GM21737 (cell line): Measurements from ENCODE around the gene KLHL35.
"Not testable (repeated sequence)": the region's sequence is repeated elsewhere in the genome, so short reads cannot be mapped to it uniquely, and the experiment has no call there.

Source experiments
- ATAC-seq: cut with Tn5 transposase; IDR thresholded peaks from one replicate; pipeline ENCODE4 v1.9.1; 2021; ENCODE audit warnings: mild to moderate bottlenecking, moderate library complexity; ENCODE audit not compliant: unreplicated experiment

Gene KLHL35

DNA sequence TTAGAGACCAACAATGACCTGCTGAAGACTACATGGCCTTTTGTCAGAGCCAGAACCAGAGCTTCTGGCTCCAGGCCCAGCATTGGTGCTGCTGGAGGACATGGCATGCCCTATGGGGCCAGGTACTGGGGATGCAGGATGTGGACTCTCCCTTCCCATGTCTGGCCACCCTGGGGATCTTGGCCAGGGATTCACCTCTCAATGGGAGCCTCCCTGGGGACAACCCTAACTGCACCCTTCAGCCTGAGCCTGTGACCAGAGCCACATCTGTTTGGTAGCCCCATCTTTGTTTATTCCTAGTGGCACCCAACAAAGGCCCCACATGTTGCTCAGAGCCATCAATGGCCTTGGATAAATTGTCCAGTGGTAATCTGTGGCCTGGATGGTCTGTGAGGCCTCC is 5.8 kb downstream of the KLHL35 start:
- ATAC-seq = no peak

DNA sequence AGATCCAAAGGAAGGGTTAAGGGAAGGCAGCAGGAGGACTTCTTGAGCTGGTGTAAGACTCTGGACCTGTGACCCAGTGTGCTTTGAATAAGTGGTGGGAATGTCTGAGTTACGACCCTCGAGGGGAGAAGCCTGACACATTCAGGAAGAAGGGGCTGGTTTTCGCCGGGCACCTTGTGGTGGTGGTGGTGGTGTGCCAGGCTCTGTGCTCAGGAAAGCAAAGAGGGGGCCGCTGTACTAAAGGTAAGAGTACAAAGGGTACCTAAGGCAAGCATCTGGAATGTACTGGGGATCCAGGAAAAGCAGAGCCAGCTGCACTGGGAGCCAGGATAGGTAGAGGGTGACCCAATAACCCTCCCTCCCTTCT is 6.3 kb downstream of the KLHL35 start:
- ATAC-seq = no peak

DNA sequence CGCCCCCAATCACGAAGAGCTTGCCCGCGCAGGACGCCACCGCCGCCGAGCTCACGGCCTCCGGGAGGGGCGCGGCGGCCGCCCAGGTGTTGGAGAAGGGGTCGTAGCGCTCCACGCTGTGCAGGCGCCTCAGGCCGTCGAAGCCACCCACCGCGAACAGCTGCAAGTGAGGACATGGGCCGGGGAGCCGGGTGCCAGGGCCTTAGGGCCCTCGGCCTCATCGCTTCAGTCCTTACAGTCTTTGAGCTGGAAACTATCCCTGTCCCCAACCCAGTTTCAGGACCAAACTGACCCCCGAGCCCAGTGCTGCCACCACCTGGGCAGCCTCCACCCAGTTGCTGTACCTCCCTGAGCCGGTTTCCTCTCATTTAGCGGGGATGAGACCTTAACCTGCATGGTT is 7.6 kb downstream of the KLHL35 start:
- ATAC-seq = no peak

DNA sequence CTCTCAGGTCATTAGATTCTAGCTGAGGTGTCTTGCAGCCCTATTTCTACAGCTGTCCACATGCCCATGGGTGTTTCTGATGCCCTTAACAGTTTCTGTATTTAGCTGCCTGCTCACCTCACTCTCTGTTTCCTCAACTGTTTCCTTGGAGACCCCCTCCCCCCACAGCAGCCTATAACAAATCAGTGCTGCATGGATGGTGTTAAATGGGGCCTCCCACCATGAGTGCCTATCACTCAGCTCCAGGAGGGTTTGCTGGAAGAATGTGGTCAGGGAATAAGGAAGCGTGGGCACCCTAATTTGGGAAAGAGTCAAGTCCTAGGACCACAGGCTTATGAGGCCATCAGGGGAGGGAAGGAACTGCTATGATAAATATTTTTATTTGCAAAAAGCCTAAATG is 8.6 kb downstream of the KLHL35 start:
- no peak for ATAC-seq

DNA sequence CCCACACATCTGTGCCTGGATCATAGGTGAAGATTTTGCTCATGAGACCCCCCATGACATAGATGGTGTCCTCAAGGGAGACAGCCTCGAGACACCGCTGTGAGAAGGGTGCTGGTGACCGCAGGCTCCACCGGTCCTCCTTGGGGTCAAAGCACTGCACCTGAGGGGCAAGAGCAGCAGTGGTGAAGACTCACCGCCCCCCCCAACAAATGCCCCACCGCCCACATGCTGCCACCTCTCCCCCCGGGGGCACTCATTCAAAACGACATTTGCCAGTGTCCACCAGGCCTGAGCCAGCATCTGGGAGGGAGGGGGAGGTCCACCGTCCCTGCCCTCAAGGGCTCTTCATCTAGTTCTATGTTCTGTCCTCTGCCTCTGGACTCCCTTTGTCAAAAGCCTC is 9.3 kb downstream of the KLHL35 start:
- ATAC-seq = no peak

DNA sequence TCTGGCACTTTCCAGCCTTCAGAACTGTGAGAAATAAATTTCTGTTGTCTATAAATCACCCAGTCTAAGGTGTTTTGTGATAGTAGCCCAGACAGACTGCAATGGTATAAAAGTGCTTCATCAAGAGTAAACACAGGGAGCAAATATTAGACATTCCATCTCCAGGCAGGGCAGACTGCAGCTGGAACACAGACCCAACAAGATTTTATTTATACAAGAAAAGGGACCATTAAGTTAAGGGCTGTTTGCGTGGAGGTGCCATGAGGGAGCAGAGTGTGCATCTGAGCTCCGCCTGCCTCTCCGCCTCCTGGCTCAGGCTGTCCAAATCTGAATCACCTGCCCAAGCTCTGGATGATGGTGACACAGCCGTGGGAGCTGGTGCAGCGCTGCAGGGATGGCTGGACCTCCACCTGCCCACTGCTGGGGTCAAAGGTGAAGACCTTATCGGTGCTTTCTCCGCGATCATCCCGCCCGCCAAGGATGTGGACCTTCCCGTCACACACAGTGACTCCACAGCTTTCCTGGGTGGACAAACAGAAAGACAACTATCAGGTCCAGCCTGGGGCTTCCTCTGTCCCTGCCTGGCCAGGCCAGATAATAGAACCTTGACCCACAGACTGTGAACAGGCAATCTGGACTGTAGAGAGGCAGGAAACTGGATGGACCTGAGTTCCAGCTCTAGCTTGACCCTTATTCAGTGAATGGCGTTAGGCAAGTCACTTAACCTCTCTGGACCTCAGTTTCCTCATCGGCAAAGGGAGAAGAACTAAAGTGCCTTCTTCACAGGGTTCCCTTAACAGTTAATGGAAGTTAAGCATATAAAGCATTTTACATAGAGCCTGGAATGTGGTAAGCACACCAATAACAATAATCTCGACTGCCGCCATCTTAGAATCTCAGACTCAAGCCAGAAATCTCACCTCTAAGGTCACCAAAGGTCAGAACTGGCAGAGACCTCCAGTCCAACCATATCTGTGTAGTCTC is 10.5 kb downstream of the KLHL35 start:
- no peak for ATAC-seq

DNA sequence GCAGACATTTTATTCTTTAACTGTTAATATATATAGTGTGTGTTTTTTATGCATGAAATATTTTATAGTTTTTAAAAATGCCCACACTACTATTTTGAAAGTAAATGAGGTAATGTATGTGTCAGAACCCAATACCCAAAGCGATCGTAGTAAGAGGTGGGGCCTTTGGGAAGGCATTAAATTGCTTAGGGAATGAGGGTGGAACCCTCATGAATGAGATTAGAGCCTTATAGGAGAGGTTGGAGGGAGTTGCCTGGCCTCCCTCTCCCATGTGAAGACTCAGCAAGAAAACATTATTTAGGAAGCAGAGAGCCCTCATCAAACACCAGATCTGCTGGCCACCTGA is 11.1 kb downstream of the KLHL35 start:
- no peak for ATAC-seq

DNA sequence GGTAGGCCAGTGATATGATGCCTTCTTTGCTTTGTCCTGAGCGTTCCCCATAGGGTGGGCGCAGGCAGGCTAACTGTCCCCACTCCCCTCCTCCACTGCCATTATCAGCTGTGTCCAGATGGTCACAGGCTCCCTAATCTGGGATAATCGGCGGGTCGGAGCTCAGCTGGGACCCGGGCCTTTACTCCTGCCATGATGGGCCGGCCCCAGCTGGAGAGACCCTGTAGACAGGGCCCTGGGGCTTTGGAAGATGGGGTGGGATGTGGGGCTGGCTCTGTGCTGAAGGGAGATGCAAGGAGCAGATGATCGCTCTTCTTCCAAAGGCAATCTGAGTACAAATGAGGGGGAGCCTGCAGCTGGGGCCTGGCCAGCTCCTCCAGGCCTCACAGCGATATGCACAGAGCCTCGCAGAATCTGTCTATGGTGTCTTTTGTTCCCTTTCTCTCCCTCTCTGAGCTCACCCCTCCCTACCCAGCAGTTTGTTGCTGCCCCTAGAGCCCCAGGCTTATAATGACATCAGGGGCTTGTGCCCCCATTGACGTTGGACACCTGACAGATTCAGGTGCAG is 11.9 kb downstream of the KLHL35 start:
- ATAC-seq = no peak

DNA sequence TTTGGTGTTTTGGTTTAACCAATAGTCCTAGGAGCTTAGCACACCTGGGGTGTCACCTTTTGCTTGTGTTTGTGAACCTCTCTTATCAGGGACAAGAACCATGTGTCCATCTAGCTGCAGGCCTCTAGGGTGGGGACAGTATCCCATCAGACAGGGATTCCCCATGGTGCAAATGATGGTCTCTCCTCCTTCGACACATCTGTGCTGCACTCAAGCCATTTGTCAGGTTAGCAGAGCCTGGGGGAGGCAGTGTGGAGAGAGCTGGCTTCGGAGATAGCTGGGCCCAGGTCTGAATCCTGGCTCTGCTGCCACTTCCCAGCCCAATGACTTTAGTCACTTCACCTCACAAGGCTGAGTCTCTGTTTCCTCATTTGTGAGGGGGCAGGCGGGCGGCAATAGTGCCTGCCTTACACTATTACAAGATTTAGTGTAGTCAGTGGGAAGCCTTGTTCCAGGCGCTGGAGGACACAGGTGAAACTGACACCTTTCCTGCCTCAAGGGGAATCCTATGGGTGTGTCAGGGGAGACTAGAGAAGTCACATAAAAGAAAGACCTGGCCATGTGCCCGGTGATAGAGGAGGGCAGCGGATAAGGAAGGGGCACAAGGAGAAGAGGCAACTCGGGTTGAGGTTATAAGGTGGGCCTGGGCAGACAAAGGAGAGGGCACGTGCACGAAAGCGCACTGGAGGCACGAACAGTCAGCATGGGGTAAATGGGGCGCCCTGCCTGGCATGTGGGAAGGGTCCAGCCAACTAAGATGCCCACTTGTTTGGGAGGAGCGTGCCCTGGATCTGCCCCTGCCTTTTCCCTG is 12.6 kb downstream of the KLHL35 start:
- ATAC-seq = no peak

DNA sequence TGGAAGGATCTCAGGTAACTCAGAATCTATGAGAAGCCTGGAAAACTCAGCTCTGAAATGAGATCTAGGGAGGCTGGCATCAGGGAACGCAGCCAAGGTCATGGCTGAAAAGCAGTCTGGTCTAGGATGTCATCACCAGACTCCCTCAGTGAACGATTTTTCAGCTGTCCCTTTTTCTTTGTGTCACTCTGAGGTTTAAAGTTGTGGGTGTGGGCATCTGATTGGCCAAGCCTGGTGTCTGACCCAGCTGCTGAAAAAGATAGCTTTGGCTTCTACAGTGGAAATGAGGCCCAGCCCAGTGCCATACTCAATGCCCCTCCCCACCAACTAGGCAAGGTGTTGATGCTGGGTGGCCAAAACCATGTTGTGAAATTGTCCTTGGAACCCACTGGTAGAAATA is 19.1 kb downstream of the KLHL35 start:
- no peak for ATAC-seq

DNA sequence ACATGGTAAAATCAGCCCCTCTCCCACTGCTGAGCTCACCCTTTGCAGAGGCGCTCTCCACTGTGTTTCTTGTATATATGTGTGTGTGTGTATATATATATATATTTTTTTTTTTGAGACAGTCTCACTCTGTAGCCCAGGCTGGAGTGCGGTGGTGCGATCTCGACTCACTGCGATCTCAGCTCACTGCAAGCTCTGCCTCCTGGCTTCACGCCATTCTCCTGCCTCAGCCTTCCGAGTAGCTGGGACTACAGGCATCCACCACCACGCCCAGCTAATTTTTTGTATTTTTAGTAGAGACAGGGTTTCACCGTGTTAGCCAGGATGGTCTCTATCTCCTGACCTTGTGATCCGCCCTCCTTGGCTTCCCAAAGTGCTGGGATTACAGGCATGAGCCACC is 19.9 kb downstream of the KLHL35 start:
- not testable (repeated sequence) for ATAC-seq

DNA sequence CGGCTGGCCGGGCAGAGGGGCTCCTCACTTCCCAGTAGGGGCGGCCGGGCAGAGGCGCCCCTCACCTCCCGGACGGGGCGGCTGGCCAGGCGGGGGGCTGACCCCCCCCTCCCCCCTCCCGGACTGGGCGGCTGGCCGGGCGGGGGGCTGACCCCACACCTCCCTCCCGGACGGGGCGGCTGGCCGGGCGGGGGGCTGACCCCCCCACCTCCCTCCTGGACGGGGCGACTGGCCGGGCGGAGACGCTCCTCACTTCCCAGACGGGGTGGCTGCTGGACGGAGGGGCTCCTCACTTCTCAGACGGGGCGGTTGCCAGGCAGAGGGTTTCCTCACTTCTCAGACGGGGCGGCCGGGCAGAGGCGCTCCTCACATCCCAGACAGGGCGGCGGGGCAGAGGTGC is 23.0 kb downstream of the KLHL35 start:
- ATAC-seq = not testable (repeated sequence)

DNA sequence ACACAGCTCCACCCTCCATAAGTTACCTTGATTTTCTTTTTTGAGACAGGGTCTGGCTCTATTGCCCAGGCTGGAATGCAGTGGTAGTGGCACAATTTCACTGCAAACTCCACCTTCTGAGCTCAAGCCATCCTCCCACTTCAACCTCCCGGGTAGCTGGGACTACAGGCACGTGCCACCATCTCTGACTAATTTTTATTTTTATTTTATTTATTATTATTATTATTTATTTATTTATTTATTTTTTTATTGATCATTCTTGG is 24.1 kb downstream of the KLHL35 start:
- ATAC-seq = no peak

DNA sequence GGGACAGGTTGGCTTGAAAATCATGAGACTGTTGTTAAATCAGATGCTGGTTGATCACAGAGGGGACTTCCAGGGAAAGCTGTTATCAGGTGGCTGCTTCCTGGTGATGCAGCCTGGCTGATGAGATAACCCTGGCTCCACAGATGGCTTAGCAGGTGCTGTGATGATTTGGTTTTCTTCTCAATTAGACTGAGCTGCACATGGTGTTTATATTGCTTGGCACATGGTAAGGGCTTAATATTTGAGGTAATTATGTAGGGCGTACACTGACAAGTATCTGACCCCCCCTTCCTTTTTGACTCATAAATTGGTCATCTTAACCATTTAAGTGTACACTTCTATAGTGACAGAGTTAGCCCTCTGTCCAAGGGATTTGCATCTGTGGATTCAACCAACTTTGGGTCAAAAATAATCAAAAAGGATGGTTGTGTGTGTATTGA is 26.6 kb downstream of the KLHL35 start:
- ATAC-seq = no peak

DNA sequence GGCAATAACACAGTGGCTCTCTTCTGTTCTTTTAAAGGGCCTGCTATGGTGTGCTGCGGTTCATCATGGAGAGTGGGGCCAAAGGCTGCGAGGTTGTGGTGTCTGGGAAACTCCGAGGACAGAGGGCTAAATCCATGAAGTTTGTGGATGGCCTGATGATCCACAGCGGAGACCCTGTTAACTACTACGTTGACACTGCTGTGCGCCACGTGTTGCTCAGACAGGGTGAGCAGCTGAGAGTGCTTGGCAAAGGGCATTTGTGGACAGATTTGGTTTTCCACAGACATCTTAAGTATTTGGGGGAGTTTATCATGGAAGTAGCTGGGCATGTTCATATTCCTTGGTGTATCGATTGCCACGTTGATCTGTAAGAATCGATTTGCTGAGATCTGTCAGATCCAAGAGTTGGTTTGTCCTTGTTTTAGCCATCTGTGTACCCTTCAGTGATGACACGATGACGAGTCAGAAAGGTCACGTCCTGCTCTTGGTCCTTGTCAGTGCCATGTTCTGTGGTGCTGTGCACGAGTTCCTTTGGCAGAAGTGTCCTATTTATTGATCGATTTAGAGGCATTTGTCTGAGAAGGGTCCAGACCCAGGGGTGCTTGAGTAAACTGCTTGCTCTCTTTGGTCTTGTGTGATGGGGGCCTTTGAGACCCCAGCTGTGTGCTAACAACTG is 28.9 kb downstream of the KLHL35 start:
- ATAC-seq = no peak

DNA sequence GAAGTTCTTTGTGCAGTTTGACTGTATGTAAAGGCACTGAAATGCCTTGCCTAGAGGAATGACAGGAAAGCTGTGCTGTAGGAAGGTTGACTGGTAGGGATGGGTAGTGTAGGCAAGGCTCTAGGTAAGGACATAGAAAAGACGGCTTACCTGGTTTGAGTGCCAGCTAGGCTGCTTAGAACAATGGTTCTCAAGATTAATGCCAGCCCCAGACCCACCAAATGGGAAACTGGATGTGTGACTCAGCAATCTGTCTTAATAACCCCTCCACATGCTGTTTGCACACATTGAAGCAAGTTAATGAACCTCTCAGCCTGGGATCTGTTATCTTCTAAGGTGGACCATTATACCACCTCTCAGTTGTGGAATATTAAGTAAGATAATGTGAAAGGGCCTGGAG is 30.0 kb downstream of the KLHL35 start:
- no peak for ATAC-seq

DNA sequence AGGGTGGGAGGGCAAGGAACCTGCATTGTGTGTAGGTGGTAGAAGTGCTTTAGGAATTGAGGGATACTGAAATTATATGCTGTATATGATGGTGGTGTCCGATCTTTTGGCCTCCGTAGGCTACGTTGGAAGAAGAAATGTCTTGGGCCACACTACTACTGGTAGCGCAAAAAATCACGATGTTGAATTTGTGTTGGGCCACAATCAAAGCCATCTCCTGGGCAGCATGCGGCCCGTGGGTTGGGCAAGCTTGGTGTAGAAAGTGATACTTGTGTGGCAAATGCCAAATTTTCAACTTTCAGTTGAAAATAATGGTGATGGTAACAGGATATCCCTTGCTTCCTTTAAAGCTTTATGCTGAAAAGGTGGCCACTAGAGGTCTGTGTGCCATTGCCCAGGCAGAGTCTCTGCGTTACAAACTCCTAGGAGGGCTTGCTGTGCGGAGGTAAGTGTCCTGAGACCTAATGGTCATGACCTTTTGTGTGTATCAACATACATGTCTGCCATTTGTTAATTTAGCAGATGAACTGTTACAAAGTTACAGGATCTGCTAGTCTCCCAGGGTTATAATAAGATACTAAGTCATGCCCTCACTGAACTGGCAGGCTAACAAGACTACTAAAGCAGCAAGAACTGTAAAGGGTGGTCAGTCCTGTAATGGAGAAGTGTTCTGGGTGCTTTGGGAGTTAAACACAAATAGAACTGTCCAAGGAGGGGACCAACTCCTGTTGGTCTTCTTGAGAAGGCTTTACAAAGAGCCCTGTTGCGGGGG is 30.8 kb downstream of the KLHL35 start:
- no peak for ATAC-seq

DNA sequence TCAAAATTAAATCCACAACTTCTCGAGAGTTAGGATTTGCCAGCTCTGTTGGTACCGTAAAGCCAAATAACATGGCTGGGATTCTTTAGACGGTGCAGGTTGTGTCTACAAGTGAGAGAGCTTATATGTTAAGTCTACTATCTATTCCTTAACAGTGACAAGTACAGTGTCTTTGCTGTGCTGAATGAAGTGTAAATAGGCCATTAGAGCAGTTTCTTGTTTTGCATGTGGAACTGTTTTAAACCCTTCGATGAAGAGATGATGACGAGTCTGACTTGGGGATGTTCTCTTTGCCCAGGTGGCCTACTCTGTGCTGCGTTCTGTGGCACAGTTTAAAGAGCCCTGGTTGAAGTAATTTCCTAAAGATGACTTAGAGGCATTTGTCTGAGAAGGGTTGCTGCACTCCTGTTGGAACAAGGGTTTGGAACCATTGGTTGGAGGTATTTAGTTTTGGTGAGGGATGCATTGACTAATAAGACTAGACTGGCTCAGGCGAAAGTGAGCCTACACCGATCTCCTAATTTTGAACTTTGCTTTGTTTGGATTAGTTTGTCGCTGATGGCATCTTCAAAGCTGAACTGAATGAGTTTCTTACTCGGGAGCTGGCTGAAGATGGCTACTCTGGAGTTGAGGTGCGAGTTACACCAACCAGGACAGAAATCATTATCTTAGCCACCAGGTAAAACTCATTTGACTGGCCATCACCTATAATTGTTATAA is 32.7 kb downstream of the KLHL35 start:
- ATAC-seq = no peak

DNA sequence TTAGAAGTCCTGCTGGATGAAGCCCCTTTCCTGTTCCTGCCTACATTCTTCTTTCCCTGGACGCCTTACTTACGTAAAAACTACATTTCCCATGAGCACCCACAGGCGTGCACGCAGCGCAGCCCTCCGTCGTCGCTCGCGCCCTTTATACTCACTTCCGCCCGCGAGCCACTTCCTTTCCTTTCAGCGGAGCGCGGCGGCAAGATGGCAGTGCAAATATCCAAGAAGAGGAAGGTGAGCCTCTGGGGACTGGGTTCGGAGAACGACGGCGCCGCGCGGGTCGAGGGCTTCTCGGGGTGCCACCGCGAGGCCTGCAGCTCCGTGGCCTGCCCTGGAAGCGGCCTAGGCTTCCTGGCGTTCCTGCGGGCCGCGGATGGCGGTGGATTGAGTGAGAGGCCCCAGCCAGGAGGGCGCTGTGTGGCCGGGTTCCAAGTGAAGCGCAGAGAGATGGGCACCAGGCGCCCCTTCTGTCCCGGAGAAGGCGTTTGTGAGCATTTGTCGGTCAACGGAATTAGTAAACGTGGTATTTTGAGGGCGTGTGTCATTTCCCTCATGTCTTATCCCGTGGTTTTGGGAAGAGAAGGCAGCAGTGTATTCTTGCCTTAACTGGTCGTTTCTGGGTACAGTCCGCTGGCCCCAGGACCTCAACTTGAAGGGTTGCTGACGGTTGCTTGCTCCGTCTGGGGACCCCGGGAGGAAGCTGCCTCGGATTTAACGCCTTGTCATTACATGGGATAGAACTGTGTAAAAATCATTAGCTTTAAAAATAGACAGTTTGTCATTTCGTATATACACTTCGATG is 33.5 kb downstream of the KLHL35 start, which contains the start of gene RPS3:
Gene RPS3 (plus strand): TSS at position 175 of the 802 bp plus-strand sequence. CDS start 30 bp downstream, at position 205.
- ATAC-seq = peak; percentile 85
